Measurements from ENCODE around the gene PATJ. TPM values are rescaled to one million over a fixed set of nuclear protein-coding genes. Genes with fewer than 3 reads are reported as not detected.
"Not testable (repeated sequence)": the region's sequence is repeated elsewhere in the genome, so short reads cannot be mapped to it uniquely, and the experiment has no call there.

Gene PATJ
- total RNA-seq, 1 donor from 2014 or later = 39.4 TPM

- no peak overlapping the region for H3K27ac Mint-ChIP-seq
- DNase-seq (ENCODE audit: extremely low spot score, unreplicated experiment) = no peak
- peaks cover 20% of the 10 kb centered on the region for H3K36me3 Mint-ChIP-seq
- H3K9me3 Mint-ChIP-seq = no peaks in the 10 kb centered on the region
- no peak for TF ChIP-seq CTCF (conservative IDR thresholded peaks at IDR 0.05)
- H3K27me3 Mint-ChIP-seq = no peaks in the 10 kb centered on the region
- no peak overlapping the region for H3K4me3 Mint-ChIP-seq
- H3K4me1 Mint-ChIP-seq (ENCODE audit: unreplicated experiment) = peaks cover 6% of the 10 kb centered on the region
Measured at GRCh38 chr1:61931587-61932279, 189.5 kb downstream of the PATJ start.

- no peak overlapping the region for H3K4me3 Mint-ChIP-seq
- H3K4me1 Mint-ChIP-seq (ENCODE audit: unreplicated experiment) = peaks cover under 1% of the 10 kb centered on the region
- DNase-seq (ENCODE audit: extremely low spot score, unreplicated experiment) = no peak
- no peaks in the 10 kb centered on the region for H3K9me3 Mint-ChIP-seq
- peaks cover 12% of the 10 kb centered on the region for H3K36me3 Mint-ChIP-seq
- H3K27ac Mint-ChIP-seq = no peak overlapping the region
- TF ChIP-seq CTCF (conservative IDR thresholded peaks at IDR 0.05) = no peak
- H3K27me3 Mint-ChIP-seq = no peaks in the 10 kb centered on the region
Measured at GRCh38 chr1:61935516-61935915, 193.2 kb downstream of the PATJ start.

- Mint-ChIP-seq H3K36me3 (peaks cover 17% of the 10 kb centered on the region), H3K9me3 (peaks cover 1% of the 10 kb centered on the region), H3K4me1 (ENCODE audit: unreplicated experiment) (peaks cover 1% of the 10 kb centered on the region), H3K27me3 (no peaks in the 10 kb centered on the region), H3K4me3 (no peak overlapping the region), H3K27ac (no peak overlapping the region)
- TF ChIP-seq CTCF (conservative IDR thresholded peaks at IDR 0.05) = no peak
- no peak for DNase-seq (ENCODE audit: extremely low spot score, unreplicated experiment)
Measured at GRCh38 chr1:61936839-61937238, 194.6 kb downstream of the PATJ start.

GRCh38 chr1:61941794-61942193 lies 199.5 kb downstream of the PATJ start:
- H3K4me3 Mint-ChIP-seq = no peak overlapping the region
- no peak overlapping the region for H3K27ac Mint-ChIP-seq
- no peak for TF ChIP-seq CTCF (conservative IDR thresholded peaks at IDR 0.05)
- H3K4me1 Mint-ChIP-seq (ENCODE audit: unreplicated experiment) = peaks cover 3% of the 10 kb centered on the region
- peaks cover 4% of the 10 kb centered on the region for H3K9me3 Mint-ChIP-seq
- H3K36me3 Mint-ChIP-seq = peaks cover 15% of the 10 kb centered on the region
- no peaks in the 10 kb centered on the region for H3K27me3 Mint-ChIP-seq
- DNase-seq (ENCODE audit: extremely low spot score, unreplicated experiment) = no peak

- Mint-ChIP-seq H3K9me3 (peaks cover 4% of the 10 kb centered on the region), H3K4me3 (no peak overlapping the region), H3K36me3 (peaks cover 15% of the 10 kb centered on the region), H3K4me1 (ENCODE audit: unreplicated experiment) (peaks cover 3% of the 10 kb centered on the region), H3K27ac (no peak overlapping the region), H3K27me3 (no peaks in the 10 kb centered on the region)
- TF ChIP-seq CTCF (conservative IDR thresholded peaks at IDR 0.05) = no peak
- no peak for DNase-seq (ENCODE audit: extremely low spot score, unreplicated experiment)
Measured at GRCh38 chr1:61942856-61943255, 200.6 kb downstream of the PATJ start.

- not testable (repeated sequence) for H3K36me3 Mint-ChIP-seq; H3K9me3 Mint-ChIP-seq; H3K4me3 Mint-ChIP-seq; H3K27ac Mint-ChIP-seq; H3K27me3 Mint-ChIP-seq; DNase-seq (ENCODE audit: extremely low spot score, unreplicated experiment)
- peaks cover 20% of the 10 kb centered on the region for H3K4me1 Mint-ChIP-seq (ENCODE audit: unreplicated experiment)
Measured at GRCh38 chr1:61948685-61949084, 206.4 kb downstream of the PATJ start.

Data from type B pancreatic cell (in vitro differentiated cells).